Measurements from ENCODE around the gene SOCS3.
A peak's percentile ranks its signal among the peaks of the same experiment; 100 is the strongest.

SOCS3 gene

GRCh38 chr17:78353834-78354233, 6.0 kb downstream of the SOCS3 start:
- ATAC-seq (no peak), DNase-seq (no peak)
- Mint-ChIP-seq H3K4me3 (peak overlapping the region; percentile 84 to 86), H3K4me1 (peaks cover 85% of the 10 kb centered on the region), H3K27ac (no peak overlapping the region), H3K9me3 (no peaks in the 10 kb centered on the region), H3K27me3 (no peaks in the 10 kb centered on the region)

GRCh38 chr17:78351449-78352006, 8.3 kb downstream of the SOCS3 start:
- H3K9me3 Mint-ChIP-seq, result no peaks in the 10 kb centered on the region
- no peak overlapping the region for H3K27ac Mint-ChIP-seq
- ATAC-seq (no peak), DNase-seq (no peak)
- H3K27me3 Mint-ChIP-seq, result no peaks in the 10 kb centered on the region
- peaks cover 85% of the 10 kb centered on the region for H3K4me1 Mint-ChIP-seq
- peak overlapping the region in 1 of 2 donors; percentile 31 for H3K4me3 Mint-ChIP-seq

- H3K27ac Mint-ChIP-seq, result peak overlapping the region in 1 of 2 donors; percentile 36
- no peak overlapping the region for H3K4me3 Mint-ChIP-seq
- ATAC-seq, result no peak
- no peak for DNase-seq
- no peaks in the 10 kb centered on the region for H3K9me3 Mint-ChIP-seq
- peaks cover 74% of the 10 kb centered on the region for H3K4me1 Mint-ChIP-seq
- no peaks in the 10 kb centered on the region for H3K27me3 Mint-ChIP-seq
Measured at GRCh38 chr17:78349891-78350642, 9.8 kb downstream of the SOCS3 start.

- Mint-ChIP-seq H3K4me3 (no peak overlapping the region), H3K9me3 (no peaks in the 10 kb centered on the region), H3K27me3 (no peaks in the 10 kb centered on the region), H3K4me1 (peaks cover 74% of the 10 kb centered on the region), H3K27ac (peak overlapping the region; percentile 19 to 24)
- ATAC-seq (no peak), DNase-seq (no peak)
Measured at GRCh38 chr17:78348055-78348770, 11.7 kb downstream of the SOCS3 start.

GRCh38 chr17:78347453-78347852, 12.4 kb downstream of the SOCS3 start:
- peaks cover 78% of the 10 kb centered on the region for H3K4me1 Mint-ChIP-seq
- no peak for DNase-seq
- H3K27me3 Mint-ChIP-seq, result no peaks in the 10 kb centered on the region
- H3K27ac Mint-ChIP-seq, result no peak overlapping the region
- no peak overlapping the region for H3K4me3 Mint-ChIP-seq
- H3K9me3 Mint-ChIP-seq, result no peaks in the 10 kb centered on the region
- ATAC-seq, result no peak

- H3K4me3 Mint-ChIP-seq, result no peak overlapping the region
- no peak for ATAC-seq
- no peaks in the 10 kb centered on the region for H3K9me3 Mint-ChIP-seq
- no peaks in the 10 kb centered on the region for H3K27me3 Mint-ChIP-seq
- no peak for DNase-seq
- peaks cover 73% of the 10 kb centered on the region for H3K4me1 Mint-ChIP-seq
- no peak overlapping the region for H3K27ac Mint-ChIP-seq
Measured at GRCh38 chr17:78346605-78347250, 13.1 kb downstream of the SOCS3 start.

GRCh38 chr17:78345791-78346494, 13.9 kb downstream of the SOCS3 start:
- no peak for DNase-seq
- H3K27ac Mint-ChIP-seq, result no peak overlapping the region
- no peak overlapping the region for H3K4me3 Mint-ChIP-seq
- no peaks in the 10 kb centered on the region for H3K9me3 Mint-ChIP-seq
- peaks cover 73% of the 10 kb centered on the region for H3K4me1 Mint-ChIP-seq
- no peak for ATAC-seq
- H3K27me3 Mint-ChIP-seq, result no peaks in the 10 kb centered on the region

GRCh38 chr17:78345172-78345571, 14.7 kb downstream of the SOCS3 start:
- H3K27ac Mint-ChIP-seq, result no peak overlapping the region

GRCh38 chr17:78344666-78345065, 15.2 kb downstream of the SOCS3 start:
- H3K27ac Mint-ChIP-seq, result no peak overlapping the region
- H3K4me1 Mint-ChIP-seq, result peaks cover 71% of the 10 kb centered on the region
- ATAC-seq, result no peak
- no peaks in the 10 kb centered on the region for H3K9me3 Mint-ChIP-seq
- peaks cover 7% of the 10 kb centered on the region for H3K27me3 Mint-ChIP-seq
- DNase-seq, result no peak
- no peak overlapping the region for H3K4me3 Mint-ChIP-seq

More at GRCh38 chr17:78345172-78345571, 14.7 kb downstream of the SOCS3 start:
- Mint-ChIP-seq H3K4me3 (no peak overlapping the region), H3K27me3 (peaks cover 7% of the 10 kb centered on the region), H3K4me1 (peaks cover 74% of the 10 kb centered on the region), H3K9me3 (no peaks in the 10 kb centered on the region)
- no peak for DNase-seq
- ATAC-seq, result no peak

- DNase-seq, result peak; percentile 56 to 76
- peaks cover 7% of the 10 kb centered on the region for H3K27me3 Mint-ChIP-seq
- peak overlapping the region; percentile 88 to 93 for H3K27ac Mint-ChIP-seq
- peaks cover 69% of the 10 kb centered on the region for H3K4me1 Mint-ChIP-seq
- peak; percentile 91 for ATAC-seq
- H3K9me3 Mint-ChIP-seq, result no peaks in the 10 kb centered on the region
- H3K4me3 Mint-ChIP-seq, result peak overlapping the region; percentile 75 to 78
Measured at GRCh38 chr17:78343543-78344201, 16.2 kb downstream of the SOCS3 start.

GRCh38 chr17:78343187-78343542, 16.7 kb downstream of the SOCS3 start:
- H3K27me3 Mint-ChIP-seq, result peaks cover 7% of the 10 kb centered on the region
- H3K4me3 Mint-ChIP-seq, result peak overlapping the region; percentile 75 to 78
- ATAC-seq (peak; percentile 27), DNase-seq (no peak)
- H3K9me3 Mint-ChIP-seq, result no peaks in the 10 kb centered on the region
- peaks cover 66% of the 10 kb centered on the region for H3K4me1 Mint-ChIP-seq
- peak overlapping the region; percentile 88 to 93 for H3K27ac Mint-ChIP-seq

- peaks cover 7% of the 10 kb centered on the region for H3K27me3 Mint-ChIP-seq
- no peak for DNase-seq
Measured at GRCh38 chr17:78342449-78343186, 17.3 kb downstream of the SOCS3 start.

GRCh38 chr17:78341559-78342448, 18.1 kb downstream of the SOCS3 start:
- H3K27ac Mint-ChIP-seq, result no peak overlapping the region
- peaks cover 7% of the 10 kb centered on the region for H3K27me3 Mint-ChIP-seq
- ATAC-seq, result peak; percentile 39
- H3K4me3 Mint-ChIP-seq, result peak overlapping the region; percentile 69 to 78
- DNase-seq, result no peak
- peaks cover 59% of the 10 kb centered on the region for H3K4me1 Mint-ChIP-seq
- H3K9me3 Mint-ChIP-seq, result no peaks in the 10 kb centered on the region

More at GRCh38 chr17:78342449-78343186, 17.3 kb downstream of the SOCS3 start:
- Mint-ChIP-seq H3K4me3 (peak overlapping the region; percentile 75 to 78), H3K9me3 (no peaks in the 10 kb centered on the region), H3K4me1 (peaks cover 61% of the 10 kb centered on the region), H3K27ac (peak overlapping the region; percentile 89 to 93)
- no peak for ATAC-seq
